Measurements from ENCODE around the gene SLC4A7.
"Not testable (repeated sequence)": the region's sequence is repeated elsewhere in the genome, so short reads cannot be mapped to it uniquely, and the experiment has no call there.

Gene SLC4A7

DNA sequence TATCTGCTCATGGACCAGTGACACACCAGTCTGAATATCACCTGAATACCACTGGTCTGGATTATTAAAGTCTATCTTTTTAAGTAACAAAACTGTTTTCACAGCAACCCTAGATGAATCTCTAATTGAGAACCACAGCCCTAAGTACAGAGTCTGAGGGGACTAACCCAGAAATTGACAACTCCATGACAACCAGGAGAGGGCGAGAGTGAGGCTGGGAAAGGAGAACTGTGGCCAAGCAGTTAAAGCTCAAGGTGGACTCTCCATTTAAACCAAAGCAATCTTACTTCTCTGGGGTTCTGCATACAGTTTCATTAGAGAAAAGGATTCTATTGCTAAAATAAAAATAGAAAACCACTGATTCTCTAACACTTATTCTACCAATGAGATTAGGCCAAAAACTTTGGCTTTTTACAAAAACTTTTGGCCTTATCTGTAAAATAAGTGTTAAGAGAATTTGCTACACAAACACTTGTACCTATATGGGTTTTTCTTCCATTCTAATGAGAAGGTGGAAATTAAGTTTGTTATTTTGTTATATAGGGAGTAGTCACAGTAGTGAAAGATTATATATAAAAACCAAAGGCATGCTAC is 126.4 kb downstream of the SLC4A7 start:
- DNase-seq = peak; percentile 58 to 75

DNA sequence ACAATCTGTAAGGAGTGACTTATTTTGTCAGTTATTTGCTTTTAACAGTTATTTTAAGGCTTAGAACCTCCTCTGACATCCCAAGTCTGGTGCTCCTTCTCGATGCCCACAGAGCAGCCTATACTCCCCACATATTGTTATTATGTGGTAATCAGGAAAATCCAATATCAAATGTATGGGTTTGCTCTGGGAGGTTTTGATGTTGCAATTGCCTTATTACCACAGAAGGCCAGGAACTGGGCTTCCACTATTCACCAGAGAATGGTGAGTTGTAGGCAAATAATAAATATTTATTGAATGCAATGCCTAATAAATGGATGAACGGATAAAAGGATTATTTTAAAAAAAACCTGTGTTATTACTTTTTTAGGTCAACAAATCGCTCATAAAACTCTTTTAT is 127.2 kb downstream of the SLC4A7 start:
- no peak for DNase-seq

DNA sequence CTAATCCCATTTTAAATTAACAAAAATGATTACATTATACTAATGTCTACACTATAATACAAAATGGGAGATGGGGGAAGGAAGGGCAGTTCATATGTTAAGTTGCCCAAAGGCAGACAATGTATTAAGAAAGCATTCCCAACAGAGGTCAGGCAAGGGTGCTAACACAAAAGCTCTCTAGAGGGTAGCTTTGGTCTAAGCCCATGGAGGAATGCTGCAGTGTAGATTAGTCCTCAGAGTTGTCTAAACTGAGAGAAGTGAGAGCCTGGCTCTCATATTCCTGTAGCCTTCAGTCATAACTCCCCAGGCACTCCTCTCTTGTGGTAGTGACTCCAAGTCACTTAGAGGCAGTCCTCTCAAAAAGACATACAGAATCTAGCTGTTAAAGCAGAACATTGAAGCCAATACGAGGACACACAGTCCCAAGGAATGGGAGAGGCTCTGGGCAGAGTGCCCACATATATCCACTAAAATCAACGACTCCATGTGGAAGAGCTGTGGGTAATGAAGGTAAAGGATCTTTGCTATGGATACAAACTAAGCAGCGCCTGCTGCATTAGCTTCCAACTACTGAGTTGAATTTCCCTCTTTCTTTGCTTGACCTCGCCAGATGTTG is 129.5 kb downstream of the SLC4A7 start:
- DNase-seq = no peak

DNA sequence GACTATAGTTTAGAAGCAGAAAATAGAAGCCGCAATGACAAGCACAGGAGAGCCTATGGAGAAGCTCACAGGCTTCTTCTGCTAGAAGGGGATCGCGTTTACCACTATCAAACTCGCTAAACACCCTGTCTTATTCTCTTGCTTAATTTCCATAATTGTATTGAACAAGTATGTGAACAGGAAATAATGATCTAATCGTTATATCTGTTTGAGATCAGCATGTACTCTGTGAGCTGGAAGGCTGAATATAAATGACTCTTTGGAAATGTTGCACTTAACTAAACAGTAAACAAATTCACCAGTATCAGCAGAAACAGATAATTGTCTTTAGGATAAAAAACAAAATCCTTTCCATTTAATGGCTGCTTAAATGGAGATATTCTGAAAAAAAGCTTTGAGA is 130.0 kb downstream of the SLC4A7 start:
- DNase-seq = no peak

DNA sequence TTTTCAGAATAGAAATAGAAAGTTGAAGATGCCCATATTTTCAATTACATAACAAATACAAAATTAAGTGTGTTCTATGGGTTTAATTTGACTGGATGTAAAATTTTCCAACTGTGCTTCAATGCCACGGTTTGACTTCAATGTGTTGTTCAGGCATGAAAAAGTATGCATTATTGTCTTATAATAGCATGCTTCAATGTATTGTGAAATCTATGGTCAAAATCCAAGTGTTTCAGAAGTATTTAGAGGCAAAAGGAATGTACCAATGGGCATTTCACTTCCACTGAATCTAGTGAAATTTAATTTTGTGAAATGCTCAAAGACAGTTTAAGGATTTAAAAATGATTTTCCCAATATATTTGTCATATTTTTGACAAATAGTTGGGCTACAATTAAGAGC is 131.0 kb downstream of the SLC4A7 start:
- no peak for DNase-seq

DNA sequence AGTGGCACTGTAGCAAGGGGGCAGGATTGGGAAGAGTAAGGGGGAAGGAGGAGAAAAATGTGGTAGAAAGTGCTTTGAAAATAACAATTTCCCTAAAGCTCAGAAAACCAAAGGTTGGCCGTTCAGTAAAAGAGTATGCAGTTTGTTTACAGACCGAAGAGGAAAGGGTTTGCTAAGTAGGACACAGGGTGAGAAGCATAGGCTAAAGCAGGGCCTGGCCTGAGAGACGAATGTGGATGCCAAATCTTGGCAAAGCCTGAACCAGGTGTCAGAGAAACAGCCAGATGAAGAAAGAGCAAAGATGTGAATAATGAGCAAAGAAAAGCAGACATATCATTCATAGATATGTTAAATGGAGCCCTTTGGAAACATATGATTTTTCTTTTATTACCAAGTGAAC is 132.1 kb downstream of the SLC4A7 start:
- DNase-seq = no peak

DNA sequence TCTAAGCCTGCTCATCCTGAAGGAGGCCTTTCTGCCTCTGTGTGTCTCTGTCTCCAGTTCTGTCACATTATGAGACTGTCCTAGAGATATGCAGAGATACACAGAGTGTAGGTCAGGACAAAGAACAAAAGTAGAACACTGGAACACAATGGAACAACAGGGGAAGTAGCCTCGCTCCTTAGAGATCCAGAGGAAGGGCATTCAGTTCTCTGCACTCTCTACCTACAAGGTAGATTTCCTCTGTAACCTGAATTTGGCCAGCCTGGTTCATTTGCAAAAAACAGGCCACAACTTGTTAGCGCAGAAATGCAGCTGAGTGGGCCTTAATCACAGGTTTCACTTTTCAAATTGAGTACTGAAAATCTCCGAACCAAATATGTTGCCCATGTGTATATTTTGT is 134.4 kb downstream of the SLC4A7 start:
- peak in 1 of 2 donors; percentile 14 for DNase-seq

DNA sequence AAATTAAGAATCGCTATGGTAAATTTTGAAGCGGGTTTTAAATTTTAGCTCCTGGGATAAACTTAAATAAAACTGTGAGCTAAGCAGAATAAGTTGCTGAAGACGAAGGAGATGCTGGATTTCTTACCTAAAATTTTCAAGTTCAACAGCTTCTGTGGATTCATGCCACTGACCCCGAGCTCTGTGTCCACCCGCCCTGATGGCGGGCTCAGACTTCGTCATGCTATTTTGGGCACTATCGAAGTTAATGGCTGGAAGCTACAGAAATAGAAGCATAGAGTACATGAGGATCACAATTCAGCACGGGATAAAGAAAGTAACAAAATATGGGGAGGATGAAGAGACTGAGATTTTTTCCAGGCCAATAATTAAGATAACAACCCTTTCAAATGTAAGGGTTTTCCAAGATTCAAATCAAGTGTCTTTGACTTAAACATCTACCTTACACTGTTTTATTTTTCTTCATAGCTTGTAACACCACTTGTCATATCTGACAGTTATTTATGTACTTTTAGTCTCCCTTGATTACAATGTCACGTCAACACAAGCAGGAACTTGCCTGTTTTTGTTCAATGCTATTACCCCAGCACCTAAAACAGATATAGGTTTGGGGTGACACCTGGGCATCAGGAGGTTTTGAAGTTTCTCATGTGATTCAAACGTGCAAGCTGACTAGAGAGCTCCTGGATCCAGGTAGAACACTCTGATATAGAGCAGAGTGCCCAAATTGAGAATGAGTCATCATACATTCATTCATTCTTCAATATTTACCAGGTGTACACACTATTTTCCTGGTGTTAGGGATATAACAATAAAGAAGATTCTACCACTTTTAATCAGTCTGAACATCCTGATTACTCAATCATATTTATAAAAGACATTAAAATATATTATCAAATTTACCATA is 138.0 kb downstream of the SLC4A7 start:
- DNase-seq = no peak

DNA sequence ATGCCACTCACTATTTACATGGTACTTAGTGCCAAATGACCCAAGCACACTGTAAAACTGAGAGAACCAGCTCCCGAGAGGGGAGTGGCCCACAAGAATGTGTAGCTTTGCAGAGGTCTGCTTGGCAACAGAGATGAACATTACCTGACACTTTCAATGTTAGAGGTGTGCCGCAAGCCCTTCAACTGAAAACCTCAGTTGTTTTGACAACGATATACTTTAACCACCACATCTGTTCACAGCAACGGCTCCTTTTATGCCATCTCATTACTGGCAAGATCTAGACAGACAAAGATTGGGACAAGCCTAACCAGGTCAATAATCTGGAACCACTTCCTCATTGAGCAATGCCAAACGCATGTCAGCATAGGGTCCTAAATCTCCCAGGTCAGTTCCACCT is 138.7 kb downstream of the SLC4A7 start:
- DNase-seq = peak in 1 of 2 donors; percentile 34

DNA sequence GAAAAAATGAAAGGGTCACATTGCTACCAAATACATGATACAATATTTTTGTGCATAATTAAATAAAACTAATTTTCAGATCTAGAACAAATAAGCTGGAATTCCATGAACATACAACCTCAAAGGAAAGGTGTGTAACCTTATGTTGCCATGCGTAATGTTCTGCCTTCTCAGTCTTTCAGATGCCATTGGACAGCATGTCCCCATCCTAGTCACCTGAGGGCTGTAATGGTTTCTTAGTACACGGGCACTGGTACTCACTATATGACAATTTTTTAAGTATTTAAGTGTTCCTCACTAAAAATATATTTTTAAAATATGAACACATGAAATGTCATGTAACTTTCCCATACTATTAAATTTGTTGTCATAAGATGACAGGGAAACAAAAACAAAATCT is 139.1 kb downstream of the SLC4A7 start:
- no peak for DNase-seq

DNA sequence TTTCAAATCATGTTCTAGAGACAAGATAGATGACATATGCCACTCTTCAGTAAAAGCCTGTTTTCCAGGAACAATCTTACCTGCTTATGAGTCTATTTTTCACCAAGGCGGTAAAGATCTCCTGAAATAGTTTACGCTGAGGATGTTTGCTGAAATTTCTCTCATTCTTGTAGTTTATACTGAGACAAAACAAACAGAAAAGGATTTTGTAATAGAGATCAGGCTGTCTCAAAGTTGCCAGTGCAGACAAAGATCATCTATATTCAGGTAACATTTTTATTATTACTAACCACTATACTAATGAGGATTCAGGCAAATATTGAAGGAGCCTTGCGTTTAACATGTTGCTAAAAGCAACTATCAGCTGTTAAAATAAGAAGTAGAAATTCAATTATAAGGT is 140.0 kb downstream of the SLC4A7 start:
- DNase-seq = no peak

DNA sequence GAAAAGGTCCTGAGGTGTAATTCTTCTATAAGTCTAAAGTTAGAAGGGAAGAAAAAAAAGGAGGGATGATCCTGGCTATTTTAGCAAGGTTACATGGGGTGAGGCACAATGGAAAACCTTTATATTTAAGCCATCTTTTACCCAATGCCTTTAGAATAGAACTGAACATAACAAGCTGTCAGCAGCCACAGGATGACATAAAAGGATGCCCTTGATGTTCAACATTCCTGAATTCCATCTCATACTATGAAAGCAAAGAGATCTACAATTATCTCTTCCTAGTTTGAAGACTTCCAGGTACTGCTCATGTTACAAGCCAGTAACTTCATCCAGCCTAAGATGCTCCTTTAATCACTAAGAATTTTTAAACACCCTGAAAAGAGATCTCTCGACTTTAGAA is 141.9 kb downstream of the SLC4A7 start:
- DNase-seq = no peak

DNA sequence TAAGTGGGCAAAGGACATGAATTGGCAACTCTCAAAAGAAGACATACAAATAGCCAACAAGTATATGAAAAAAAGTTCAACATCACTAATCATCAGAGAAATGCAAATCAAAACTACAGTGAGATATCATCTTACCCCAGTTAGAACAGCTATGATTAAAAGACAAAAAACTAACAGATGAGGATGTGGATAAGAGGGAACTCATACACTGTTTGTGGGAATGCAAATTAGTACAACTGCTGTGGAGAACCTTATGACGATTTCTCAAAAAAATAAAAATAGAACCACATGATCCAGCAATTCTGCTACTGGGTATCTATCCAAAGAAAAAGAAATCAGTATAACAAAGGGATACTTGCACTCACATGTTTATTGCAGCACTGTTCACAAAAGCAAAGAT is 143.7 kb downstream of the SLC4A7 start:
- DNase-seq = peak in 1 of 2 donors; percentile 18

DNA sequence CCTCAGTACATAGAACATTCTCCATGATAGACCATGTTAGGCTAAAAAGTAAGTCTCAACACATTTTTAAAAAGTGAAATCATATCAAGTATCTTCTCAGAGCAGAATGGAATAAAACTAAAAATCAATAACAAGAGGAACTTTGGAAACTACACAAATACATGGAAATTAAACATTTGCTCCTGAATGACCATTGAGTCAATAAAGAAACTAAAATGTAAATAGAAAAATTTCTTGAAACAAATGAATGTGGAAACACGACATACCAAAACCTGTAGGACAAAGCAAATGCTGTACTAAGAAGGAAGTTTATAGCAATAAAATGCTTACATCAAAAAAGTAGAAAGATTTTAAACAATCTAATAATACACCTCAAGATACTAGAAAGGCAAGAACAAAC is 148.6 kb downstream of the SLC4A7 start:
- DNase-seq = no peak

DNA sequence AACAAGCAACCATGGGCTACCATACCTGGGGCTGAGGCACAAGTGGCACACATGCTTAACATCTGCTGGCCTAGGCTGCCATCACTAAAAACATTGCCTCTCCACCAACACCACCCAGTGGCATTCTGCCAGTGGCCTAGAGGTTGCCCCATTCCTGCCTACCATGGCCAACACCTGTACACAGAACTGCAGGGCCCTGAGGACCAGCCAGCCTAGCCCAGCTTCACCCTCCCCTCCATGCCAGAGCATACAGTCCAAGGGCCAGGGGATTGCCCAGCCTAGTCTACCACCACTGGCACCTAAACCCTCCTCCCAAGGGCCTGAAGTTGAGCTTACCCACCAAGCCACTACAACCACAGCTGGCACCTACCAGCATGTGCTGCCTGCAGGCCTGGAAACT is 150.3 kb downstream of the SLC4A7 start:
- DNase-seq = no peak

DNA sequence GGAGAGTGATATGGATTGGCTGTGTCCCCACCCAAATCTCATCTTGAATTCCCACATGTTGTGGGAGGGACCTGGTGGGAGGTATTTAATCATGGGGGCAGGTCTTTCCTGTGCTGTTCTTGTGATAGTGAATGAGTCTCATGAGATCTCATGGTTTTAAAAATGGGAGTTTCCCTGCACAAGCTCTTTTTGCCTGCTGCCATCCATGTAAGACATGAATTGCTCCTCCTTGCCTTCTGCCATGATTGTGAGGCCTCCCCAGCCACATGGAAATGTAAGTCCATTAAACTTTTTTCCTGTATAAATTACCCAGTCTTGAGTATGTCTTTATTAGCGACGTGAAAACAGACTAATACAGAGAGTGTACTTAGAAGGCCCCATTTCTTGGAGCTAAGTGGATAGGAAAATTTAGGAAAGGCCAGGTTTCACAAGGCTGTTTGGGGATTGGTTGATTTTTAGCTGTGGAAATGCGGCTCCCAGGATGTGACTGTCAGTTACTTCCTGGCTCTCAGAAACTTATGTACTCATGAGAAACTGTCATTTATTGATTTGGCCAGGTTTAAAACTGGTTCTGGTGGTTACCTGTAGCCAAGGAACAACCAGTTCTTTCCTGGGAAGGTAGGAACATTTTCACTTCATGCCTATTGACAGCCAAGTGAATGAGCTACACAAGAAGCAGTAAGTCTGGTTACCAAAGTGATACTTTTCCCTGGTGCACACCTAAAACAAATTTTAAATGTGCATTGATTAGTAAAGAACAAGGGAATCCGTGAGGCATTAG is 155.0 kb downstream of the SLC4A7 start:
- DNase-seq = not testable (repeated sequence)

DNA sequence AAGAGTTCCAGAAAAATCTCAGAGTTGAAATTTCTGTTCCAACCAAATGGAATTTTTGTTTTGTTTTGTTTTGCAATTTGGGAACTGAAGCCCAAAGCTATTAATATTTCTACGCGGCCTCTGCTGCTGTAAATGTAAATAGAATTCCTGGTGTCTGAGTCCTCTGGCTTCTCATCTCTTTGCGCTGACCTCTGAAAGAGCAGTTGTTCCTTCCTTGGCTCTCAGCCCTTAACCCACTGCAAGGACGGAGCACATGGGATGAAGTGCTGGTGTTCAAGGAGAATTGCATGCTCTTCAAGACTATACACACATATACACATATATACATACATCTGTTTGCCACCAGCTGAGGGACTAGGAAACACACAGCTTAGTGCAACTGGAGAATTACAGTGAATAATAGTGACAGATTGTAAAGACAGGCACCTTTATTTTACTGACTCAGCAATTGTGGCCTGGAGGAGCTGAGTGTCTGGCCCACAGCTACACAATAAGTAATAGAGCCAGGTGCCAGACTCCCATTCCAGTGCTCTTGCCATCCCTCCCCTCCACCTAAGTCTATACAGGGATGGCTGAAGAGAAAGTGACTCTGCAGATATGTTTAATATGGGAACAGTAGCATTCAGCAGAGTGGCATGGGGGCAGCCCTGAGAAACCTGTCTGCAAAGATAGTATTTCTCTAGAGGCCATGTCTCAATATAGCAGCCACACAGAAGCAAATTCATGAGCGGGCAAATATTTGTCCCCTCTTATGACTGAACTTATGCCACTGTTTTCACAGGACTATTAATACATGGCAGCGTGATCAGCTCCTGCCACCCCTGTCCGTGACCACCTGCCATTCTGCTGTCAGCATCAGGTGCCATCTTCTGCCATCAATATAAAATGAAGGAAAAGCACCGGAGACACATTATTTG is 157.3 kb downstream of the SLC4A7 start:
- no peak for DNase-seq

DNA sequence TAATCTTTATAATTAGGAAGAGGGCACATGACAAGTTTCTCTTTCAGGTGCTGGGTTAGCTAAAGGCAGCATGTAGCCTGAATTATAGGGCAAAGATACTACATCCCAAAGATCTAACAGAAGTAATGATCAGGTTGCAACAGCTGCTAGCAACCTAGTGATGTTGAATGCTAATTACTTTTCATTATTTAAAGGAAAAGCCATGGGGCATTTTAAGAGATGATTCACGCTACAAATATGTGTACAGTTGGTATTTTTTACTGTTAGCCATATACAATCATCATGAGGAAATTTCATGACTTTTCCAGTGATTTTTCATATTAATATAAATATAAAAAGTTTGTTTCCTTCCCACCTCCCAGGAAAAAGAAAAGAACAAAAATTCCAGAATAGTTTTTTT is 158.0 kb downstream of the SLC4A7 start:
- no peak for DNase-seq

DNA sequence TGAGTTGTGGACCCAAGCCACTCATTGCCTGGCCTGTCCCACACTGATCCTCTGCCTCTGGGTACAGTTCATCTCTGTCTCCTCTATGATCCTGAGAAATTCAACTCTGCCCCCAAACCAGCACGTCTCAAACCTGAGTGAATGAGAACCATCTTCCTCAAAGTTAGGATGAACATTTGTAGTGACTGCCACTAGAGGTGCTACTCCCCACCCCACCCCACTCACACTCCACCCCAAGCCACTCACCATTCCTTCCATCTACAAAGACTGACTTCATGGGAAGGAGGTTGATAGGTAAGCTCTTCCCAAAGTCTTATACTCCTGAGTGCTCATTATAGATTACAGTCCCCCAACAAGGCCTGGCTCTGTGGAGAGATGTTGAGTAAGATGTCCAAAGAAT is 158.8 kb downstream of the SLC4A7 start:
- no peak for DNase-seq

DNA sequence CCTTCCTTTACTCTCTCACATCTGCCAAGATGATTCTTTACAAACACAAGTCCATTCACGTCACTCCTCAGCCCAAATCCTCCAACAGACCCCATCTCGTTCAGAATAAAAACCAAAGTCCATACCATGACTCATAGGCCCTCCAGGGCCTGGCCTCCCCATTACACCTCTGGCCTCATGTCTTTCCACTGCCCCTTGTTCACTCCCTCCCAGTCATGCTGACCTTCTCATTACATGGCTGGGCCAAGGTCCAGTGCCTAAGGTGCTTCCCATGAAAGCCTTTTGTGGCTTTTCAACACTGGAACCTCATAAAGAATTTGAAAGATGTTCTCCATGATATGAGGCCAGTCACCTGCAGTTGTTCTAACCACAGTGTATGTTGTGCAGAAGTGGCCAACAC is 159.5 kb downstream of the SLC4A7 start:
- no peak for DNase-seq

DNA sequence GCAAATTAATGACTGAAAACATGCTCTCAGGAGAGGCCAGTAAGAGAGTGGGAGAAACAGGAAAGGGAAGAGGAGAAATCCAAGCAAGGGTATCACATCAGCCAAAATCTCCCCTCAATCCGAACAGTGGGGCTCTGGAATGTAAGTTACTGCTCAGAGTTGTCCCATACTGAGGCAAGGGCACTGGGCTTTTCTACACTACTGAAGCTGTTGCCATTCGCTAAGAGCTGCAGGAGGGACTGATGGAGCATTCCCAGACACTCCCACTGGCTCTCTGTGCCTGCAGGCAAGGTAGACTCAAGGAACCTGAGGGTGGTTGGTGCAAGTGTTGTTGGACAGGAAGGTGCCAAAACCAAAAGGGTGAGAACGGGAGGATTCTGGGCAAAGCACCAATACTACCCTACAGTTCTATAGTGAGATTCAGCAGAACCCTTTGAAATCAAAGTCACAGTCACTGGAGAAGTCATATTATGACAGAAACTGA is 161.1 kb downstream of the SLC4A7 start:
- DNase-seq = no peak
